HepG2 (cell line): ENCODE results near the gene VGLL4. TPM values are rescaled to one million over a fixed set of nuclear protein-coding genes. Genes with fewer than 3 reads are reported as not detected.

Experiments used
- AGO1 ChIP-seq: fragments of 200-400 bp; formaldehyde crosslinking; IDR thresholded peaks from 2 replicates; pipeline ENCODE4 v1.6.1; 2017; ENCODE audit warnings: mild to moderate bottlenecking, low read depth, low read length, moderate library complexity; ENCODE audit not compliant: poor library complexity, severe bottlenecking
- CCAR2 ChIP-seq: fragments of 200-400 bp; formaldehyde crosslinking; optimal IDR thresholded peaks from 2 replicates; pipeline ENCODE3; 2018; ENCODE audit warnings: low read depth, mild to moderate bottlenecking, low read length, moderate library complexity
- CREB1 ChIP-seq, 2 experiments: fragments of 450-650 bp in 1 of 2; IDR thresholded peaks; 2 replicates each; pipeline ENCODE4 v1.6.1; 2016 to 2017; ENCODE audit warnings: control low read depth in 1 of 2, mild to moderate bottlenecking in 1 of 2, missing compliant biosample characterization in 1 of 2, missing genetic modification characterization in 1 of 2
- E2F1 ChIP-seq: sonication (generic); formaldehyde crosslinking; IDR thresholded peaks from 2 replicates; pipeline ENCODE4 v1.5.0; 2020; ENCODE audit warnings: missing genetic modification reagents
- ESRRA ChIP-seq: sonication (generic); formaldehyde crosslinking; IDR thresholded peaks from 2 replicates; pipeline ENCODE4 v1.5.1; 2020; ENCODE audit warnings: mild to moderate bottlenecking, low read depth, missing genetic modification reagents
- FOXO1 ChIP-seq: sonication (generic); formaldehyde crosslinking; IDR thresholded peaks from 2 replicates; pipeline ENCODE4 v1.4.0; 2020; ENCODE audit warnings: missing genetic modification reagents
- GATAD1 ChIP-seq: IDR thresholded peaks from 2 replicates; pipeline ENCODE4 v1.6.1; 2016; ENCODE audit warnings: missing genetic modification reagents, missing compliant biosample characterization
- GPN1 ChIP-seq: sonication (generic); formaldehyde crosslinking; IDR thresholded peaks from 2 replicates; pipeline ENCODE4 v1.5.1; 2020; ENCODE audit warnings: missing genetic modification reagents, borderline replicate concordance
- HIVEP1 ChIP-seq: sonication (generic); formaldehyde crosslinking; IDR thresholded peaks from 2 replicates; pipeline ENCODE4 v1.4.0; 2020; ENCODE audit warnings: mild to moderate bottlenecking, missing genetic modification reagents
- KMT2B ChIP-seq: IDR thresholded peaks from 2 replicates; pipeline ENCODE4 v1.6.1; 2016; ENCODE audit warnings: missing genetic modification reagents, missing compliant biosample characterization
- MIXL1 ChIP-seq: IDR thresholded peaks from 2 replicates; pipeline ENCODE4 v1.6.1; 2016
- SMC3 ChIP-seq: IDR thresholded peaks from 2 replicates; pipeline ENCODE4 v1.6.1; 2011; ENCODE audit warnings: low read length, improper control_type of control experiment
- SP140L ChIP-seq: sonication (generic); formaldehyde crosslinking; IDR thresholded peaks from 2 replicates; pipeline ENCODE4 v1.4.0; 2020; ENCODE audit warnings: missing genetic modification reagents, borderline replicate concordance
- TBX3 ChIP-seq: fragments of 450-650 bp; IDR thresholded peaks from 2 replicates; pipeline ENCODE4 v1.6.1; 2017; ENCODE audit warnings: antibody characterized with exemption, mild to moderate bottlenecking, inconsistent platforms, borderline replicate concordance
- ZBTB33 ChIP-seq: sonication (generic); formaldehyde crosslinking; IDR thresholded peaks from 2 replicates; pipeline ENCODE4 v1.4.0; 2020; ENCODE audit warnings: missing genetic modification reagents
- ZNF274 ChIP-seq: sonication (generic); formaldehyde crosslinking; IDR thresholded peaks from 2 replicates; pipeline ENCODE4 v1.5.1; 2020; ENCODE audit warnings: mild to moderate bottlenecking, missing genetic modification reagents
- ZNF558 ChIP-seq: sonication (generic); formaldehyde crosslinking; IDR thresholded peaks from 2 replicates; pipeline ENCODE4 v1.9.0; 2022; ENCODE audit warnings: mild to moderate bottlenecking, missing genetic modification reagents, borderline replicate concordance
- ZNF788 ChIP-seq: sonication (generic); formaldehyde crosslinking; IDR thresholded peaks from 2 replicates; pipeline ENCODE4 v1.5.0; 2020; ENCODE audit warnings: mild to moderate bottlenecking, missing genetic modification reagents, borderline replicate concordance
- ZSCAN25 ChIP-seq: sonication (generic); formaldehyde crosslinking; IDR thresholded peaks from 2 replicates; pipeline ENCODE4 v1.8.0; 2022; ENCODE audit warnings: mild to moderate bottlenecking, missing genetic modification reagents
- polyA plus RNA-seq, 8 experiments: library from polyadenylated mRNA; depleted of rRNA in 3 of 8; stranded (reverse) in 7 of 8; unstranded in 1 of 8; fragments of >200 nt; fragmentation: Illumina TruSeq in 4 of 8; extraction: Trizol in 4 of 8; gene quantifications; 2 replicates each; pipeline versions ENCODE4 v1.2.1 to v1.2.3, GENCODE V29; 2011 to 2016; ENCODE audit warnings: low read depth in 4 of 8, missing spikeins in 1 of 8, mixed read lengths in 1 of 8; ENCODE audit not compliant: insufficient read depth in 1 of 8
- total RNA-seq, 5 experiments: library from RNA; depleted of rRNA; stranded (reverse); fragments of >200 nt; fragmentation: Illumina TruSeq; extraction: Trizol; gene quantifications; 2 replicates each; pipeline ENCODE4 v1.2.3, GENCODE V29; 2016; ENCODE audit warnings: low read depth in 1 of 5
- TF ChIP-seq, protein P1 (sequence below): sonication (generic); formaldehyde crosslinking; IDR thresholded peaks from 2 replicates; pipeline ENCODE4 v1.9.0; 2021; ENCODE audit warnings: missing genetic modification reagents, borderline replicate concordance
- TF ChIP-seq, protein P2 (sequence below): sonication (generic); formaldehyde crosslinking; IDR thresholded peaks from 2 replicates; pipeline ENCODE4 v1.4.0; 2020; ENCODE audit warnings: missing genetic modification reagents, mild to moderate bottlenecking, borderline replicate concordance

VGLL4 gene
- total and polyA plus RNA-seq, 2 of the 13 experiments (the other 11 are each of a cell fraction or from before 2014, with no cell fraction given): 23.2 to 39.0 TPM

- TF ChIP-seq ZNF788: no peak; the same call in 1 of the 2 replicates
- TF ChIP-seq ZNF558: no peak
- TF ChIP-seq, protein P1, sequence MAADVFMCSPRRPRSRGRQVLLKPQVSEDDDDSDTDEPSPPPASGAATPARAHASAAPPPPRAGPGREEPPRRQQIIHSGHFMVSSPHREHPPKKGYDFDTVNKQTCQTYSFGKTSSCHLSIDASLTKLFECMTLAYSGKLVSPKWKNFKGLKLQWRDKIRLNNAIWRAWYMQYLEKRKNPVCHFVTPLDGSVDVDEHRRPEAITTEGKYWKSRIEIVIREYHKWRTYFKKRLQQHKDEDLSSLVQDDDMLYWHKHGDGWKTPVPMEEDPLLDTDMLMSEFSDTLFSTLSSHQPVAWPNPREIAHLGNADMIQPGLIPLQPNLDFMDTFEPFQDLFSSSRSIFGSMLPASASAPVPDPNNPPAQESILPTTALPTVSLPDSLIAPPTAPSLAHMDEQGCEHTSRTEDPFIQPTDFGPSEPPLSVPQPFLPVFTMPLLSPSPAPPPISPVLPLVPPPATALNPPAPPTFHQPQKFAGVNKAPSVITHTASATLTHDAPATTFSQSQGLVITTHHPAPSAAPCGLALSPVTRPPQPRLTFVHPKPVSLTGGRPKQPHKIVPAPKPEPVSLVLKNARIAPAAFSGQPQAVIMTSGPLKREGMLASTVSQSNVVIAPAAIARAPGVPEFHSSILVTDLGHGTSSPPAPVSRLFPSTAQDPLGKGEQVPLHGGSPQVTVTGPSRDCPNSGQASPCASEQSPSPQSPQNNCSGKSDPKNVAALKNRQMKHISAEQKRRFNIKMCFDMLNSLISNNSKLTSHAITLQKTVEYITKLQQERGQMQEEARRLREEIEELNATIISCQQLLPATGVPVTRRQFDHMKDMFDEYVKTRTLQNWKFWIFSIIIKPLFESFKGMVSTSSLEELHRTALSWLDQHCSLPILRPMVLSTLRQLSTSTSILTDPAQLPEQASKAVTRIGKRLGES (CRISPR knock-in tag): no peak
- TF ChIP-seq CREB1 (IDR thresholded peaks at IDR 0.05): no peak
- TF ChIP-seq CREB1 (CRISPR knock-in tag; IDR thresholded peaks at IDR 0.05): peak; percentile 59
- no peak for TF ChIP-seq AGO1
- no peak for TF ChIP-seq HIVEP1 (CRISPR knock-in tag)
- no peak for TF ChIP-seq GATAD1 (CRISPR knock-in tag)
- peak; percentile 77; the same call in 1 of the 2 replicates for TF ChIP-seq MIXL1
- TF ChIP-seq ZSCAN25 (CRISPR knock-in tag): no peak
- TF ChIP-seq ESRRA: no peak
- no peak for TF ChIP-seq CCAR2
- peak; percentile 65 for TF ChIP-seq FOXO1 (CRISPR knock-in tag)
- no peak for TF ChIP-seq GPN1 (CRISPR knock-in tag)
- TF ChIP-seq SP140L (CRISPR knock-in tag): no peak
- TF ChIP-seq SMC3: no peak
- TF ChIP-seq E2F1 (CRISPR knock-in tag): no peak
- no peak for TF ChIP-seq ZNF274
- TF ChIP-seq, protein P2, sequence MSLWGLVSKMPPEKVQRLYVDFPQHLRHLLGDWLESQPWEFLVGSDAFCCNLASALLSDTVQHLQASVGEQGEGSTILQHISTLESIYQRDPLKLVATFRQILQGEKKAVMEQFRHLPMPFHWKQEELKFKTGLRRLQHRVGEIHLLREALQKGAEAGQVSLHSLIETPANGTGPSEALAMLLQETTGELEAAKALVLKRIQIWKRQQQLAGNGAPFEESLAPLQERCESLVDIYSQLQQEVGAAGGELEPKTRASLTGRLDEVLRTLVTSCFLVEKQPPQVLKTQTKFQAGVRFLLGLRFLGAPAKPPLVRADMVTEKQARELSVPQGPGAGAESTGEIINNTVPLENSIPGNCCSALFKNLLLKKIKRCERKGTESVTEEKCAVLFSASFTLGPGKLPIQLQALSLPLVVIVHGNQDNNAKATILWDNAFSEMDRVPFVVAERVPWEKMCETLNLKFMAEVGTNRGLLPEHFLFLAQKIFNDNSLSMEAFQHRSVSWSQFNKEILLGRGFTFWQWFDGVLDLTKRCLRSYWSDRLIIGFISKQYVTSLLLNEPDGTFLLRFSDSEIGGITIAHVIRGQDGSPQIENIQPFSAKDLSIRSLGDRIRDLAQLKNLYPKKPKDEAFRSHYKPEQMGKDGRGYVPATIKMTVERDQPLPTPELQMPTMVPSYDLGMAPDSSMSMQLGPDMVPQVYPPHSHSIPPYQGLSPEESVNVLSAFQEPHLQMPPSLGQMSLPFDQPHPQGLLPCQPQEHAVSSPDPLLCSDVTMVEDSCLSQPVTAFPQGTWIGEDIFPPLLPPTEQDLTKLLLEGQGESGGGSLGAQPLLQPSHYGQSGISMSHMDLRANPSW (CRISPR knock-in tag): 0 out of 2 replicates have a peak, but pooled peaks have one; percentile 33
- TF ChIP-seq TBX3: peak; percentile 90
- 0 out of 2 replicates have a peak, but pooled peaks have one; percentile 19 for TF ChIP-seq KMT2B (CRISPR knock-in tag)
- 0 out of 2 replicates have a peak, but pooled peaks have one; percentile 16 for TF ChIP-seq ZBTB33 (CRISPR knock-in tag)
Measured at GRCh38 chr3:11618904-11619303, 24.8 kb downstream of the VGLL4 start (continued).
